AG09309 (cell line): ENCODE measurements around the gene ATP6V1F.

Source experiments
- DNase-seq: peaks from one replicate; pipeline ENCODE4 v3.0.0-alpha.2; 2010; ENCODE audit warnings: low read depth
- H3K4me3 ChIP-seq: 2 replicates; pipeline ENCODE4 v1.5.1; 2011; ENCODE audit warnings: mild to moderate bottlenecking, low read depth, low read length, moderate library complexity; ENCODE audit not compliant: control insufficient read depth
- CTCF ChIP-seq: IDR thresholded peaks from 2 replicates; pipeline ENCODE4 v1.5.1; 2011; ENCODE audit warnings: mild to moderate bottlenecking, low read depth, low read length, inconsistent platforms; ENCODE audit not compliant: insufficient read depth, control insufficient read depth; ENCODE audit errors: missing control alignments

ATP6V1F gene

GRCh38 chr7:128845987-128846386 is 16.7 kb upstream of the ATP6V1F start:
- H3K4me3 ChIP-seq = no peak overlapping the region
- no peak for TF ChIP-seq CTCF
- DNase-seq = no peak

GRCh38 chr7:128846781-128847444 is 15.7 kb upstream of the ATP6V1F start:
- no peak overlapping the region for H3K4me3 ChIP-seq
- no peak for DNase-seq
- TF ChIP-seq CTCF = no peak

GRCh38 chr7:128847721-128848211 is 14.9 kb upstream of the ATP6V1F start:
- no peak for TF ChIP-seq CTCF
- H3K4me3 ChIP-seq = no peak overlapping the region
- DNase-seq = no peak

GRCh38 chr7:128848289-128849155 is 14.1 kb upstream of the ATP6V1F start:
- no peak overlapping the region for H3K4me3 ChIP-seq
- DNase-seq = no peak
- TF ChIP-seq CTCF = no peak

GRCh38 chr7:128849156-128849515 is 13.5 kb upstream of the ATP6V1F start:
- no peak for TF ChIP-seq CTCF
- DNase-seq = no peak
- H3K4me3 ChIP-seq = no peak overlapping the region

- TF ChIP-seq CTCF = no peak
- H3K4me3 ChIP-seq = no peak overlapping the region
- no peak for DNase-seq
Observed at GRCh38 chr7:128849804-128850490, 12.7 kb upstream of the ATP6V1F start.
